OCI-LY7 (cell line): ENCODE results near the gene MYBPC2.

Source experiments
- EZH2phosphoT487 ChIP-seq: fragments of 200-600 bp; sonication (generic); IDR thresholded peaks from 2 replicates; pipeline ENCODE4 v1.6.1; 2018; ENCODE audit warnings: low read depth, borderline replicate concordance, mild to moderate bottlenecking, mixed run types, antibody characterized with exemption, low read length, moderate library complexity, mixed read lengths
- TF ChIP-seq, protein P1 (sequence below): fragments of 200-600 bp; sonication (generic); conservative IDR thresholded peaks from 2 replicates; pipeline ENCODE4 v1.5.1; 2014; ENCODE audit warnings: mild to moderate bottlenecking, antibody characterized with exemption, low read length, moderate library complexity, mixed read lengths

DNA sequence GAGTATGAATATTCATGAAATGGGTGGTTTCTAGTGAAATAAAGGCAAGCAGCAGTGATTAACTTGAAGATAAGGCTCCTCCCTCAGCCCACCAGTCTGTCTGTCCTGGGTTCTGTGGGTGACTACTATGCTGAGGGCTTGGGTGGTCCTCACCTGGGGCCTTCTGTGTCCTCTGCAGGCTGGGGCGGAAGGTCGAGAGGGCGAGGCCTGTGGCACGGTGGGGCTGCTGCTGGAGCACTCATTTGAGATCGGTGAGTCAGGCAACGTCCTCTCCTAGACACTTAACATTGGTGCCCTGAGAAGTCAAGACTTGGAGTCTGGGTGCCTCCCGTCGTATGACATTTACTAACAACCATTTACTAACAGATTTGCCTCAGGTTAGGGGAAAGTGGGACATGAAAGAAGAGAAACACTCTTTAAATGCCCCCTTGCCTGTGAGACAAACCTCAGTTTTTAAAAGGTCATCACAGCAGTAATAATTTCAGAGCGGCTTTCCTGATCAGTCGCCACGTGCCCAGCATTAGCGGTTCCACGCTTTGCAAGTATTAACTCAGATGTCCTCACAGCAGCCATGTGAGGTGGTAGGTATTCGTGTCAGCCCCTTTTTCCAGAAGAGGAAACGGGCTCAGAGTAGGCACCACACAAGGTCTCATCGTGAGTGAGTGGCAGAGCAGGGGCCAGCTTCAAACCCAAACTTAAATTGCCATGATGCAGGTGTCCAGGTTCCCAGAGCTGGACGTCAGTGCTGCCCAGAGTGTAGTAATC is 45.2 kb downstream of the MYBPC2 start:
- TF ChIP-seq, protein P1, sequence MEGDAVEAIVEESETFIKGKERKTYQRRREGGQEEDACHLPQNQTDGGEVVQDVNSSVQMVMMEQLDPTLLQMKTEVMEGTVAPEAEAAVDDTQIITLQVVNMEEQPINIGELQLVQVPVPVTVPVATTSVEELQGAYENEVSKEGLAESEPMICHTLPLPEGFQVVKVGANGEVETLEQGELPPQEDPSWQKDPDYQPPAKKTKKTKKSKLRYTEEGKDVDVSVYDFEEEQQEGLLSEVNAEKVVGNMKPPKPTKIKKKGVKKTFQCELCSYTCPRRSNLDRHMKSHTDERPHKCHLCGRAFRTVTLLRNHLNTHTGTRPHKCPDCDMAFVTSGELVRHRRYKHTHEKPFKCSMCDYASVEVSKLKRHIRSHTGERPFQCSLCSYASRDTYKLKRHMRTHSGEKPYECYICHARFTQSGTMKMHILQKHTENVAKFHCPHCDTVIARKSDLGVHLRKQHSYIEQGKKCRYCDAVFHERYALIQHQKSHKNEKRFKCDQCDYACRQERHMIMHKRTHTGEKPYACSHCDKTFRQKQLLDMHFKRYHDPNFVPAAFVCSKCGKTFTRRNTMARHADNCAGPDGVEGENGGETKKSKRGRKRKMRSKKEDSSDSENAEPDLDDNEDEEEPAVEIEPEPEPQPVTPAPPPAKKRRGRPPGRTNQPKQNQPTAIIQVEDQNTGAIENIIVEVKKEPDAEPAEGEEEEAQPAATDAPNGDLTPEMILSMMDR = no peak
- TF ChIP-seq EZH2phosphoT487 = no peak
